PC-3 (cell line): ENCODE results near the gene SELENOF.

ENCODE experiments used
- EZH2 ChIP-seq: fragments of 300-600 bp; sonication (generic); IDR thresholded peaks from one replicate; pipeline ENCODE4 v1.6.1; 2017; ENCODE audit warnings: antibody characterized with exemption, mild to moderate bottlenecking, low read length; ENCODE audit not compliant: unreplicated experiment
- EZH2phosphoT487 ChIP-seq: fragments of 300-600 bp; sonication (generic); IDR thresholded peaks from 2 replicates; pipeline ENCODE4 v1.6.1; 2018; ENCODE audit warnings: mild to moderate bottlenecking, antibody characterized with exemption, low read length, borderline replicate concordance
- TF ChIP-seq, protein P1 (sequence below): fragments of 300-600 bp; sonication (generic); conservative IDR thresholded peaks from 2 replicates; pipeline ENCODE4 v1.5.1; 2017; ENCODE audit warnings: antibody characterized with exemption, low read depth, mild to moderate bottlenecking, low read length

DNA sequence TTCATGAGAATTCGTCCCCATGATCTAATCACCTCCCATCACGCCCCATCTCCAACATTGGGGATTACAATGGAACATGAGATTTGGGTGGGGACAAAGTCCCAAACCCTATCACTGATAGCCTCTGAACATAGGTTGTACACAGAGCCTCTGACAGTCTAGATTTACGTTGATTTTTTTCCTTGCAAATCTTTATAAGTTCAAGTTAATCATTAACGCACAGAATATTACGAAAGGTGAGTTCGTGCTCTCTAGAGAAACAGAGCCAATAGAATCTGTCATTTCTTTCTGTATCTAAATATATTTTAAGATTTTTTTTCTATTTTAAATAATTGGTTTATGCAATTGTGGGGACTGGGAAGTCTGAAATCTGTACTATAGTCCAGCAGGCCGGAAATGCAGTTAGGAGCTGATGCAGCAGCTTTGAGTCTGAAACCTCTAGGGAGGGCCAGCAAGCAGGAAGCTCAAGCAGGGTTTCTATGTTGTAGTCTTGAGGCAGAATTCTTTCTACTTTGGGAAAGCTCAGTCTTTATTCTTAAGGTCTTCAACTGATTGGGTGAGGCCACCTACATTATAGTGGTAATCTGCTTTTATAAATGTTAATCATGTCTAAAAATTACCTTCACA lies 61.0 kb downstream of the SELENOF start:
- TF ChIP-seq, protein P1, sequence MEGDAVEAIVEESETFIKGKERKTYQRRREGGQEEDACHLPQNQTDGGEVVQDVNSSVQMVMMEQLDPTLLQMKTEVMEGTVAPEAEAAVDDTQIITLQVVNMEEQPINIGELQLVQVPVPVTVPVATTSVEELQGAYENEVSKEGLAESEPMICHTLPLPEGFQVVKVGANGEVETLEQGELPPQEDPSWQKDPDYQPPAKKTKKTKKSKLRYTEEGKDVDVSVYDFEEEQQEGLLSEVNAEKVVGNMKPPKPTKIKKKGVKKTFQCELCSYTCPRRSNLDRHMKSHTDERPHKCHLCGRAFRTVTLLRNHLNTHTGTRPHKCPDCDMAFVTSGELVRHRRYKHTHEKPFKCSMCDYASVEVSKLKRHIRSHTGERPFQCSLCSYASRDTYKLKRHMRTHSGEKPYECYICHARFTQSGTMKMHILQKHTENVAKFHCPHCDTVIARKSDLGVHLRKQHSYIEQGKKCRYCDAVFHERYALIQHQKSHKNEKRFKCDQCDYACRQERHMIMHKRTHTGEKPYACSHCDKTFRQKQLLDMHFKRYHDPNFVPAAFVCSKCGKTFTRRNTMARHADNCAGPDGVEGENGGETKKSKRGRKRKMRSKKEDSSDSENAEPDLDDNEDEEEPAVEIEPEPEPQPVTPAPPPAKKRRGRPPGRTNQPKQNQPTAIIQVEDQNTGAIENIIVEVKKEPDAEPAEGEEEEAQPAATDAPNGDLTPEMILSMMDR: no peak
- no peak for TF ChIP-seq EZH2
- TF ChIP-seq EZH2phosphoT487: no peak
